NOMO-1 treated with DMSO at 0.1 percent for 48 hours (cell line): Measurements from ENCODE around the gene AQP9.
"Not testable (repeated sequence)": the region's sequence is repeated elsewhere in the genome, so short reads cannot be mapped to it uniquely, and the experiment has no call there.

Experiments used
- DNase-seq: peaks from one replicate; lab custom pipeline; 2025; ENCODE audit not compliant: unreplicated experiment; lab: John Stamatoyannopoulos, UW

Gene AQP9, protein sequence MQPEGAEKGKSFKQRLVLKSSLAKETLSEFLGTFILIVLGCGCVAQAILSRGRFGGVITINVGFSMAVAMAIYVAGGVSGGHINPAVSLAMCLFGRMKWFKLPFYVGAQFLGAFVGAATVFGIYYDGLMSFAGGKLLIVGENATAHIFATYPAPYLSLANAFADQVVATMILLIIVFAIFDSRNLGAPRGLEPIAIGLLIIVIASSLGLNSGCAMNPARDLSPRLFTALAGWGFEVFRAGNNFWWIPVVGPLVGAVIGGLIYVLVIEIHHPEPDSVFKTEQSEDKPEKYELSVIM

GRCh38 chr15:58138106-58138505 lies at the start of gene AQP9:
AQP9 (plus strand) TSS chr15:58138381; CDS start chr15:58138566, 185 bp downstream.
- DNase-seq: no peak

GRCh38 chr15:58095415-58095814 lies 42.8 kb upstream of the AQP9 start:
- DNase-seq: no peak

GRCh38 chr15:58096529-58097084 lies 41.6 kb upstream of the AQP9 start:
- DNase-seq: no peak

DNA sequence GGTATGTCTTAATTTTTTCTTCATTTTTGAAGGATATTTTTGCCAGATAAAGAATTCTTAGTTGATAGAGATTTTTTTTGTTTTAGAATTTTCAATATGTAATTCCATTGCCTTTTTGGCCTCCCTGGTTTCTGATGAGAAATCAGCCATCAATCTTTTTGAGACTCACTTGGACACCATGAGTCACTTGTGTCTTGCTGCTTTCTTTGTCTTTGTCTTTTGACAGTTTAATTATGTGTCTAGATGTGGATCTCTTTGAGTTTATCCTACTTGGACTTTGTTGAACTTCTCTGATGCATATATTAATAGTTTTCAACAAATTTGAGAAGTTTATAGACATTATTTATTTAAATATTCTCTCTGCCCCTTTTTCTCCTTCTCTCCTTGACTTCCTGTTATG lies 34.7 kb upstream of the AQP9 start:
- DNase-seq: no peak

DNA sequence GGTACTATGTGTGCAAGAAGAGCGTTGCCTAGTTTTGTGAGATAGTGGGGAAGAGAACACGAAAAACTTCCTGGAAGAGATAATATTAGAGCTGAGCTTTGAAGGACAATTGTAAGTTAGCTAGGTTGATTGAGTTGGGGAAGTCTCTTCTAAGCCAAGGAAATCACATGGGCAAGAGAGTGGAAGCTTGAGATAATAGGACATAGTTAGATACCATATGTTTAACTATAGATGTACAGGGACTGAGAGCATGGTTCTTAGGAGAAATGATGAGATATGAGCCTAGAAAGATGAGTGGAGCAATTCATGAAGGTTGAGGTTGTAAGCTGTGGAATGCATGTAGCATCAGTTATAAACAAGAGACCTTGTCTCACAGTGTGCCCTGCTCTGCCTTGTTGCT lies 30.1 kb upstream of the AQP9 start:
- no peak for DNase-seq

- DNase-seq: no peak
These were observed 28.8 kb upstream of the AQP9 start for GRCh38 chr15:58109419-58109818.

DNA sequence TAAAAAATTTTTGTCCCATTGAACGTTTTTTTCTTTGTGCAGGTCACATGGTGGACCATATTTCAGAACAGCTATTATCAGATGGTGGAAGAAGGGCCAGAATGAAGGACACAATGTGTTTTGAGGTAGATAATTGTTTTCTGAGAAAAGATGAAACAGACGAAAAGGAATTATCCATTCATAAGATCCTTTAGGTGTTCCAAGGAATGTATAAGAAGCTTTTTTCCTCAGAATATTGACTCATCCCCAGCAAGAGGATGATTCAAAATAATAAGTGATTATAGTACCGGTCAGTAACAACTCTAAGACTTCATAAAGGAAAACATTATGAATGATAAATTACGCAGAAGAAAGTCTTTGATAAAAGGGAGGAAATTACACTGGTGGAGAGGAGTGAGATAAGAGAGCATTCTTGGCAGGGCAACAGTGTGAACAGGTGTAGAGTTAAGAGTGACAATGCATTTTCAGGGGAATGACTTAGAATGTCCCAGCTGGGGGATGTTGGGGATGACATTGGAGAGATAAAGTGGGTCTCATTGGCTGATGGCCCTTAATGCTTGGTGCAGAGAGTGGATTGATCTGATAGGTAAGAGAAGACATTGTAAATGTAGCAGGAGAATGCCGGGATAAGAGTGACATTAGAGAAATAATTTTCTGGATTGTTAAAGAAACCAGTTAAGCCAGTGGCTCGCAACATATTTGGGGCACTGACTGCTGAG lies 27.0 kb upstream of the AQP9 start:
- DNase-seq: no peak

DNA sequence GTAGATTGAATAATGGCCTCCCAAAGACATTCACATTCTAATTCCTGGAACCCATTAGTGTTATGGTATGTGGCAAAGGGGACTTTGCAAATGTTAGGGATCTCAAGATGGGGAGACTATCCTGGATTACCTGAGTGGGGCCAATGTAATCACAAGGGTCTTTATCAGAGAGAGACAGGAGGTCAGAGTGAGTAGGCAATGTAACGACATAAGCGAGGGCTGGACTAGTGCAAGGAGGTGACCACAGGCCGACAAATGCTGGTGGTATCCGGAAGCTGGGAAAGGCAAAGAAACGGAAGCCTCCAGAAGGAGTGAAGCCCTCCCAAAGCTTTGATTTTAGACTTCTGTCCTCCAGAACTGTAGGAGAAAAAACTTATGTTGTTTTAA lies 26.5 kb upstream of the AQP9 start:
- DNase-seq: no peak

GRCh38 chr15:58113358-58113757 lies 24.8 kb upstream of the AQP9 start:
- not testable (repeated sequence) for DNase-seq

- DNase-seq: no peak
These were observed 23.8 kb upstream of the AQP9 start for GRCh38 chr15:58114388-58114787.

GRCh38 chr15:58114812-58115211 lies 23.4 kb upstream of the AQP9 start:
- DNase-seq: no peak

- no peak for DNase-seq
These were observed 22.5 kb upstream of the AQP9 start for GRCh38 chr15:58115692-58116091.

GRCh38 chr15:58117619-58118018 lies 20.6 kb upstream of the AQP9 start:
- DNase-seq: no peak

GRCh38 chr15:58118272-58118671 lies 19.9 kb upstream of the AQP9 start:
- DNase-seq: no peak

GRCh38 chr15:58119016-58119415 lies 19.2 kb upstream of the AQP9 start:
- DNase-seq: no peak

- DNase-seq: no peak
These were observed 13.6 kb upstream of the AQP9 start for GRCh38 chr15:58124585-58124984.

DNA sequence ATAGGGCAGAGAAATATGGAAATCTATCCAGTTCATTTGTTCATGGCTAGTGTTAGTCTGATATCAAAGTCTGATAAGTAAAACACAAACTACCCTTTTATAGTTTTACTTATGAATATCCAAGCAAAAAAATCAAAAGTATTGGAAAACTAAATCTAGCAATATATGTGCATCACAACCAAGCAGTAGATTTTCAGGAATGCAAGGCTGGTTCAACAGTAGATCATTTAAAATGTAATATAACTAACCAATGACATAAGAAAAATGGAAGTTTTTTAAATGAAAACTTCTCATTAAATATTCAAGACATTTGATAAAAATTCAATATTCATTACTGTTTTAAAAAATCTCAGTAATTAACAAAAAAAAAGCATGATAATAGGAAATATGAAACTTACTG lies 12.8 kb upstream of the AQP9 start:
- DNase-seq: no peak

DNA sequence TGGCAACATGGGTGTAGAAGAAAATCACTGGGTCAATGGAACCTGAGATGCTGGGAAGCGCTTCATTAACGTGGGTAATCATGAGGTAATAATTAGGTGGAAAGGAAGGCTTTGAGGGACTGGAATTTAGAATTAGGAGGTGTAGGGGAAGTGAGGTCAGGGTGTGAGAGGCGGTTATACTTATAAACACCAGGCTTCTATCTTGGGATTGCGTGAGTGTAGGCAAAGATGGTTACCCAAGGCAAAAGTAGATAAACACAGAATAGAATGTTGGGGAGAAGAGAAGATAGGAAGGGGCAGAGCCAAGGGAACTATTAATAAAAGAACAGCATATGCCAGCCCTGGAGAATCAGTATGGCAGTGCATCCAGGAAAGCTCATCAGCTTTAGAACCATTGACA lies 3.3 kb upstream of the AQP9 start:
- no peak for DNase-seq

GRCh38 chr15:58135511-58136174 lies 2.5 kb upstream of the AQP9 start:
- DNase-seq: no peak

- no peak for DNase-seq
These were observed 1.4 kb upstream of the AQP9 start for GRCh38 chr15:58136731-58137130.

- DNase-seq: no peak
These were observed 495 bp upstream of the AQP9 start for GRCh38 chr15:58137686-58138085.
